GM12878 (cell line): ENCODE measurements around the gene GRK5. TPM values are rescaled to one million over a fixed set of nuclear protein-coding genes. Genes with fewer than 3 reads are reported as not detected.
A peak's percentile ranks its signal among the peaks of the same experiment; 100 is the strongest.

Experiments
- ATAC-seq: fragments of 200-7000 bp; cut with Tn5 transposase; 3 replicates; pipeline ENCODE4 v1.9.1; 2020; ENCODE audit warnings: mild to moderate bottlenecking, moderate library complexity
- BruUV-seq: library from RNA; stranded (reverse); fragments of 400-500 nt; replicated peaks from 2 replicates; lab custom pipeline; 2021; lab: Mats Ljungman, UMichigan
- CTCF ChIA-PET: fragments of 300-600 bp; sonication (Branson Sonifier 250); formaldehyde crosslinking; extraction: SDS; loops from one replicate; lab custom pipeline; 2021; ENCODE audit warnings: inconsistent platforms; lab: Yijun Ruan, JAX
- POLR2A ChIA-PET: fragments of 350-600 bp; formaldehyde crosslinking; extraction: SDS; loops from one replicate; lab custom pipeline; 2021; ENCODE audit warnings: inconsistent platforms; lab: Charles Lee
- RAD21 ChIA-PET: fragments of 300-600 bp; sonication (Branson Sonifier 250); formaldehyde crosslinking; loops from one replicate; lab custom pipeline; 2023; ENCODE audit warnings: antibody characterized with exemption; ENCODE audit not compliant: unreplicated experiment; lab: Charles Lee
- SMC1A ChIA-PET: fragments of 300-600 bp; sonication (Branson Sonifier 250); formaldehyde crosslinking; loops from one replicate; lab custom pipeline; 2023; ENCODE audit not compliant: unreplicated experiment, uncharacterized antibody; lab: Charles Lee
- DNase-seq: peaks from one replicate; pipeline ENCODE4 v3.0.0-alpha.2; 2011; ENCODE audit warnings: low read depth, low spot score
- FAIRE-seq: peaks from 3 replicates; lab custom pipeline; 2011; peaks lifted over from hg19 to GRCh38; lab: Jason Lieb, UNC
- H2AFZ ChIP-seq: 2 replicates; pipeline ENCODE4 v1.6.0; 2011; ENCODE audit warnings: low read depth, low read length, control low read depth; ENCODE audit not compliant: control insufficient read depth
- H3K27ac ChIP-seq: 2 replicates; pipeline ENCODE4 v1.5.1; 2011; ENCODE audit warnings: control low read depth; ENCODE audit not compliant: control insufficient read depth, insufficient read depth
- H3K27me3 ChIP-seq, 2 experiments: replicated peaks in 1 of 2; 2 replicates each; pipeline versions ENCODE4 v1.6.0 to v1.6.1; 2011; ENCODE audit warnings: low read length in 1 of 2; ENCODE audit not compliant: control insufficient read depth in 2 of 2, insufficient read depth in 2 of 2
- H3K36me3 ChIP-seq, 2 experiments: 2 replicates each; pipeline ENCODE4 v1.5.1; 2011; ENCODE audit warnings: low read length in 1 of 2; ENCODE audit not compliant: control insufficient read depth in 2 of 2, insufficient read depth in 2 of 2
- H3K4me1 ChIP-seq: 2 replicates; pipeline ENCODE4 v1.6.1; 2011; ENCODE audit warnings: mild to moderate bottlenecking, low read length, moderate library complexity, mixed read lengths; ENCODE audit not compliant: control insufficient read depth, insufficient read depth
- H3K4me2 ChIP-seq: 2 replicates; pipeline ENCODE4 v1.6.0; 2011; ENCODE audit warnings: control low read depth; ENCODE audit not compliant: control insufficient read depth, insufficient read depth
- H3K4me3 ChIP-seq: fragments of 200-600 bp; sonication (generic); 2 replicates; pipeline ENCODE4 v1.5.1; 2016
- H3K79me2 ChIP-seq: 2 replicates; pipeline ENCODE4 v1.6.0; 2011; ENCODE audit warnings: low read length; ENCODE audit not compliant: control insufficient read depth, insufficient read depth
- H3K9ac ChIP-seq: 2 replicates; pipeline ENCODE4 v1.8.0; 2011; ENCODE audit warnings: low read length, control low read depth, mixed read lengths; ENCODE audit not compliant: control insufficient read depth, insufficient read depth
- H3K9me3 ChIP-seq: replicated peaks from 3 replicates; pipeline ENCODE4 v1.5.1; 2011; ENCODE audit warnings: mild to moderate bottlenecking, low read length; ENCODE audit not compliant: control insufficient read depth, insufficient read depth
- H4K20me1 ChIP-seq: 2 replicates; pipeline ENCODE4 v1.6.0; 2011; ENCODE audit not compliant: control insufficient read depth, insufficient read depth
- CREB1 ChIP-seq: IDR thresholded peaks from 2 replicates; pipeline ENCODE4 v1.6.1; 2012; ENCODE audit warnings: low read depth, mild to moderate bottlenecking, inconsistent platforms
- CTCF ChIP-seq, 3 experiments: IDR thresholded peaks in 2 of 3; conservative IDR thresholded peaks in 1 of 3; 2 replicates each; pipeline ENCODE4 v1.5.1; 2011; ENCODE audit warnings: low read depth in 3 of 3, low read length in 3 of 3, mild to moderate bottlenecking in 3 of 3, control low read depth in 2 of 3, moderate library complexity in 2 of 3, inconsistent platforms in 1 of 3, mixed read lengths in 1 of 3; ENCODE audit not compliant: control insufficient read depth in 2 of 3, insufficient read depth in 1 of 3; ENCODE audit errors: extremely low read depth in 1 of 3
- FOS ChIP-seq: IDR thresholded peaks from 3 replicates; pipeline ENCODE4 v1.6.1; 2011; ENCODE audit warnings: borderline replicate concordance; ENCODE audit not compliant: insufficient read length; ENCODE audit errors: extremely low read depth
- IKZF2 ChIP-seq, 2 experiments: fragments of 450-650 bp; IDR thresholded peaks; 2 replicates each; pipeline ENCODE4 v1.6.1; 2017; ENCODE audit warnings: mild to moderate bottlenecking in 2 of 2, moderate library complexity in 2 of 2
- LARP7 ChIP-seq: fragments of 450-650 bp; IDR thresholded peaks from 2 replicates; pipeline ENCODE4 v1.6.1; 2017; ENCODE audit warnings: mild to moderate bottlenecking
- POLR2A ChIP-seq: IDR thresholded peaks from 2 replicates; pipeline ENCODE4 v1.6.1; 2011; ENCODE audit warnings: low read depth, mild to moderate bottlenecking, low read length
- RAD21 ChIP-seq: IDR thresholded peaks from 2 replicates; pipeline ENCODE4 v1.6.1; 2011; ENCODE audit warnings: mild to moderate bottlenecking, low read depth, low read length, moderate library complexity; ENCODE audit not compliant: insufficient read depth
- RAD51 ChIP-seq: fragments of 450-650 bp; IDR thresholded peaks from 2 replicates; pipeline ENCODE4 v1.6.1; 2016; ENCODE audit warnings: moderate library complexity, mild to moderate bottlenecking, inconsistent platforms
- RFX5 ChIP-seq: IDR thresholded peaks from 2 replicates; pipeline ENCODE4 v1.6.1; 2011; ENCODE audit warnings: low read depth, low read length, improper control_type of control experiment
- SMARCA5 ChIP-seq: fragments of 450-650 bp; IDR thresholded peaks from 2 replicates; pipeline ENCODE4 v1.6.1; 2017; ENCODE audit warnings: mild to moderate bottlenecking
- TCF12 ChIP-seq: IDR thresholded peaks from 2 replicates; pipeline ENCODE4 v1.6.1; 2011; ENCODE audit warnings: low read depth, mild to moderate bottlenecking, low read length
- WRNIP1 ChIP-seq: IDR thresholded peaks from 2 replicates; pipeline ENCODE4 v1.6.1; 2011; ENCODE audit warnings: low read depth, low read length, improper control_type of control experiment, borderline replicate concordance
- ZNF384 ChIP-seq: IDR thresholded peaks from 2 replicates; pipeline ENCODE4 v1.6.1; 2012; ENCODE audit warnings: low read depth, mild to moderate bottlenecking, low read length, improper control_type of control experiment, borderline replicate concordance
- WGBS: methylation state at CpG from one replicate; pipeline ENCODE4 v1.1.6; 2016; ENCODE audit warnings: low lambda C conversion rate; ENCODE audit not compliant: insufficient replicate concordance, insufficient coverage; ENCODE audit errors: missing lambda C conversion rate; 5-methylcytosine and 5-hydroxymethylcytosine counted together
- in situ Hi-C: fragments of 300-500 bp; cut with MboI; formaldehyde crosslinking; loops from 9 replicates; pipeline ENCODE4 v1.14.3; 2018; ENCODE audit warnings: mixed read lengths
- intact Hi-C: fragments of 100-400 bp; cut with micrococcal nuclease; formaldehyde crosslinking; loops from one replicate; pipeline ENCODE4 v1.14.2; 2022; ENCODE audit not compliant: unreplicated experiment
- polyA plus RNA-seq, 11 experiments: library from polyadenylated mRNA; depleted of rRNA in 4 of 11; unstranded in 6 of 11; stranded (reverse) in 5 of 11; fragments of >200 nt; fragmentation: Nextera tagmentation in 4 of 11; fragmentation: Illumina TruSeq in 1 of 11; extraction: Ambion mirVana in 4 of 11; extraction: Trizol in 1 of 11; gene quantifications; 1 replicate in 1 of 11; 2 replicates in 10 of 11; pipeline versions ENCODE4 v1.2.1 to v1.2.3, GENCODE V29; 2011 to 2016; ENCODE audit warnings: inconsistent platforms in 2 of 11, missing spikeins in 2 of 11, low read depth in 1 of 11
- total RNA-seq, 4 experiments: library from RNA; depleted of rRNA in 3 of 4; stranded (reverse); fragments of >200 nt in 3 of 4; fragmentation: Illumina TruSeq in 1 of 4; extraction: Trizol in 1 of 4; gene quantifications; 2 replicates each; pipeline versions ENCODE4 v1.2.1 to v1.2.3, GENCODE V29; 2013 to 2021
- TF ChIP-seq, protein P1 (sequence below): IDR thresholded peaks from 2 replicates; pipeline ENCODE4 v1.6.1; 2011; ENCODE audit warnings: borderline replicate concordance, low read depth, mild to moderate bottlenecking, moderate library complexity, mixed read lengths, low read length; ENCODE audit not compliant: insufficient read depth; ENCODE audit errors: extremely low read length
- TF ChIP-seq, protein P2 (sequence below): IDR thresholded peaks from 2 replicates; pipeline ENCODE4 v1.6.1; 2011; ENCODE audit warnings: mild to moderate bottlenecking, low read depth, low read length, moderate library complexity; ENCODE audit not compliant: insufficient replicate concordance

The GRK5 gene
- total and polyA plus RNA-seq, 10 of the 15 experiments (the other 5 are each of a cell fraction or from before 2014, with no cell fraction given) = 0.11 to 22.1 (median 10.0) TPM

DNA sequence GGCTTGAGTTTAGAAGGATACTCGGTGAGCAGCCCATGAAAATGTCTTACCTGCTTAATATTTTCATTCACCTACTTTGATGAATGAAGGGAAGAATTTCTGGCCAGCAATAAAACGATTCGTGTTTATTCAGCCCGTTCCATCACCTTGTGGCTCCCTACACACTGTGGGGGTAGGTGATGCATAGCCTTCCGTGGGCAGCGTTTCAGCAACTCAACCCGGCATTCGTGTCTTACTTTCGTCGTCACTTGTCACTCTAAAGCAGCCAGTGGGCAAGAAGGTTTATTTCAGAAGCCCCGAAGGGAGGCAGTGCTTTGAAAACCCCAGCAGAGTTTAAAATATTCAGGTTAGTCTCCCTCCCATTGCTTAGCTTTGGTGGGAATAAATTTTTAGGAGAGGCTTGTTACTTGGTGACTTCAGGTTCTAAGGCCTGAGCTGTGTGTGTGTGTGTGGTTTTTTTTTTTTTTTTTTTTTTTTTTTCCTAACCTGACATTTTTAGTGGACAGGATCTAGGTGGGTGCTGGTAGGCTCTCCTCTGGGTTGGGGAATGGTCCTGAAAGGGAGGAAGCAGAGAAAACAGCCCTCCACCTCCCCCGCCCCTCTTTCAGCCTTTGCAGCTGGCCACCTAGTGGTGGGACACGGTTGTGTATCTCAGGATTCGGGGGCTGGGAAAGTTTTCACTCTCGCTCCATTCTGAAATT lies 1.8 kb downstream of the GRK5 start:
- ChIA-PET CTCF (interaction anchor here (0.6 to 4.6 kb wide), 43 partner anchors 10 to 477 kb away, joined by 3 to 43 read pairs (median 4); partner anchors contain the start of gene PRDX3), POLR2A (interaction anchor here (0.7 to 1.7 kb wide), 5 partner anchors 35 to 98 kb away, joined by 4 to 8 read pairs (median 5); no protein-coding TSS in a partner anchor), RAD21 (interaction anchor here (0.6 to 3.8 kb wide), 13 partner anchors 11 to 281 kb away, joined by 3 to 33 read pairs (median 4); no protein-coding TSS in a partner anchor), SMC1A (interaction anchor here (0.6 to 5.3 kb wide), 19 partner anchors 10 to 648 kb away, joined by 3 to 28 read pairs (median 4); no protein-coding TSS in a partner anchor)
- no peak for DNase-seq
- in situ Hi-C loops = loop anchor here (5.0 kb wide), 1 partner anchor 283 kb away; no protein-coding TSS in a partner anchor
- Histone ChIP-seq H3K36me3 (no peaks in the 10 kb centered on the region), H2AFZ (peak overlapping the region; percentile 75), H3K79me2 (peaks cover 63% of the 10 kb centered on the region), H3K27me3 (no peaks in the 10 kb centered on the region), H3K4me3 (peak overlapping the region; percentile 80), H4K20me1 (no peaks in the 10 kb centered on the region), H3K4me1 (peaks cover 26% of the 10 kb centered on the region), H3K9ac (peak overlapping the region; percentile 70), H3K9me3 (no peaks in the 10 kb centered on the region), H3K4me2 (peak overlapping the region; percentile 51), H3K27ac (peak overlapping the region; percentile 80)
- peak; percentile 32 for ATAC-seq
- intact Hi-C loops = loop anchor here (2.0 to 5.0 kb wide), 5 partner anchors 60 to 443 kb away; partner anchors contain the start of genes BAG3, RGS10 and TIAL1
- BruUV-seq = TSS peak; percentile 56
- FAIRE-seq = no peak
- 1% methylated on average over 15 of the region's 15 CpGs for WGBS
- TF ChIP-seq ZNF384 = peak; percentile 56
- TF ChIP-seq IKZF2 (IDR thresholded peaks at IDR 0.05) = 0 out of 4 replicates have a peak, but pooled peaks of 1 of the 2 experiments have one; percentile 16
- TF ChIP-seq SMARCA5 = peak; percentile 76; the same call in 1 of the 2 replicates
- TF ChIP-seq, protein P1, sequence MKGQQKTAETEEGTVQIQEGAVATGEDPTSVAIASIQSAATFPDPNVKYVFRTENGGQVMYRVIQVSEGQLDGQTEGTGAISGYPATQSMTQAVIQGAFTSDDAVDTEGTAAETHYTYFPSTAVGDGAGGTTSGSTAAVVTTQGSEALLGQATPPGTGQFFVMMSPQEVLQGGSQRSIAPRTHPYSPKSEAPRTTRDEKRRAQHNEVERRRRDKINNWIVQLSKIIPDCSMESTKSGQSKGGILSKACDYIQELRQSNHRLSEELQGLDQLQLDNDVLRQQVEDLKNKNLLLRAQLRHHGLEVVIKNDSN = no peak
- no peak for TF ChIP-seq LARP7
- 0 out of 2 replicates have a peak, but pooled peaks have one; percentile 10 for TF ChIP-seq RAD51
- TF ChIP-seq RAD21 = peak; percentile 59
- TF ChIP-seq TCF12 = no peak
- TF ChIP-seq POLR2A = peak; percentile 43
- TF ChIP-seq, protein P2, sequence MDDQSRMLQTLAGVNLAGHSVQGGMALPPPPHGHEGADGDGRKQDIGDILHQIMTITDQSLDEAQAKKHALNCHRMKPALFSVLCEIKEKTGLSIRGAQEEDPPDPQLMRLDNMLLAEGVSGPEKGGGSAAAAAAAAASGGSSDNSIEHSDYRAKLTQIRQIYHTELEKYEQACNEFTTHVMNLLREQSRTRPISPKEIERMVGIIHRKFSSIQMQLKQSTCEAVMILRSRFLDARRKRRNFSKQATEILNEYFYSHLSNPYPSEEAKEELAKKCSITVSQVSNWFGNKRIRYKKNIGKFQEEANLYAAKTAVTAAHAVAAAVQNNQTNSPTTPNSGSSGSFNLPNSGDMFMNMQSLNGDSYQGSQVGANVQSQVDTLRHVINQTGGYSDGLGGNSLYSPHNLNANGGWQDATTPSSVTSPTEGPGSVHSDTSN = peak; percentile 73
- 0 out of 2 replicates have a peak, but pooled peaks have one; percentile 28 for TF ChIP-seq RFX5
- TF ChIP-seq WRNIP1 = 0 out of 2 replicates have a peak, but pooled peaks have one; percentile 83
- peak; percentile 71 to 89 (median 87) for TF ChIP-seq CTCF (IDR thresholded peaks at IDR 0.05 in 2 of 3, conservative IDR thresholded peaks at IDR 0.05 in 1 of 3; ENCODE audit: control insufficient read depth in 2 of 3, extremely low read depth in 1 of 3, insufficient read depth in 1 of 3, low read depth in 3 of 3, low read length in 3 of 3)
- TF ChIP-seq CREB1 = peak; percentile 55
- TF ChIP-seq FOS = no peak
